Liver (tissue), 3 donors: ENCODE results near the gene OR6C65.
"Not testable (repeated sequence)": the region's sequence is repeated elsewhere in the genome, so short reads cannot be mapped to it uniquely, and the experiment has no call there.

Experiments used
- CTCF ChIP-seq: fragments of 150-350 bp; IDR thresholded peaks from 2 replicates; pipeline ENCODE4 v1.5.1; 2017; ENCODE audit warnings: improper control_type of control experiment, low read depth, low read length; ENCODE audit not compliant: missing input control
- RAD21 ChIP-seq, 2 donors: IDR thresholded peaks; 2 replicates each; pipeline ENCODE4 v1.6.1; 2016; ENCODE audit warnings: antibody characterized with exemption in 2 of 2, mild to moderate bottlenecking in 2 of 2
- REST ChIP-seq: IDR thresholded peaks from 2 replicates; pipeline ENCODE4 v1.6.1; 2016; ENCODE audit warnings: antibody characterized with exemption, mild to moderate bottlenecking
- donor health status: healthy.
- donor health status: healthy.

- TF ChIP-seq RAD21 (IDR thresholded peaks at IDR 0.05); CTCF; REST: not testable (repeated sequence)
These were observed 45.0 kb upstream of the OR6C65 start for GRCh38 chr12:55355338-55355737.
